GM08714 (cell line): ENCODE measurements around the gene TM9SF1.

Experiments
- H3K4me3 ChIP-seq: fragments of 200-500 bp; sonication (Bioruptor generic); 2 replicates; pipeline ENCODE4 v1.5.1; 2014; ENCODE audit warnings: mild to moderate bottlenecking, low read length, inconsistent platforms
- ZNF274 ChIP-seq: IDR thresholded peaks from 2 replicates; pipeline ENCODE4 v1.6.1; 2012; ENCODE audit warnings: mild to moderate bottlenecking, low read depth, low read length

Gene TM9SF1

GRCh38 chr14:24196071-24197055 is 1.1 kb upstream of the TM9SF1 start:
- TF ChIP-seq ZNF274 = no peak
- peak overlapping the region; percentile 69 for H3K4me3 ChIP-seq

GRCh38 chr14:24194873-24195185 is 412 bp downstream of the TM9SF1 start:
- peak overlapping the region; percentile 69; the same call in 1 of the 2 replicates for H3K4me3 ChIP-seq
- TF ChIP-seq ZNF274 = no peak

GRCh38 chr14:24194186-24194872 is 912 bp downstream of the TM9SF1 start:
- peak overlapping the region; percentile 69; the same call in 1 of the 2 replicates for H3K4me3 ChIP-seq
- TF ChIP-seq ZNF274 = no peak

- TF ChIP-seq ZNF274 = no peak
Measured at GRCh38 chr14:24192933-24193332, 2.3 kb downstream of the TM9SF1 start.

GRCh38 chr14:24190416-24190815 is 4.8 kb downstream of the TM9SF1 start:
- H3K4me3 ChIP-seq = no peak overlapping the region
- no peak for TF ChIP-seq ZNF274

More at GRCh38 chr14:24192933-24193332, 2.3 kb downstream of the TM9SF1 start:
- no peak overlapping the region for H3K4me3 ChIP-seq

GRCh38 chr14:24189460-24189859 is 5.8 kb downstream of the TM9SF1 start:
- no peak overlapping the region for H3K4me3 ChIP-seq
- TF ChIP-seq ZNF274 = no peak

GRCh38 chr14:24189059-24189375 is 6.2 kb downstream of the TM9SF1 start:
- no peak overlapping the region; the same call in 1 of the 2 replicates for H3K4me3 ChIP-seq
- no peak for TF ChIP-seq ZNF274

GRCh38 chr14:24188251-24189058 is 6.8 kb downstream of the TM9SF1 start, which contains the start of gene IPO4:
Gene IPO4, minus strand, starts transcription at chr14:24188816. Its CDS starts 29 bp downstream, at chr14:24188787.
- no peak for TF ChIP-seq ZNF274

GRCh38 chr14:24187539-24187915 is 7.7 kb downstream of the TM9SF1 start:
- no peak for TF ChIP-seq ZNF274
- peak overlapping the region; percentile 72 for H3K4me3 ChIP-seq

More at GRCh38 chr14:24188251-24189058, 6.8 kb downstream of the TM9SF1 start, which contains the start of gene IPO4:
- peak within 1 kb of the TSS; percentile 72 for H3K4me3 ChIP-seq

- H3K4me3 ChIP-seq = no peak overlapping the region; the same call in 1 of the 2 replicates
- no peak for TF ChIP-seq ZNF274
Measured at GRCh38 chr14:24186831-24187538, 8.3 kb downstream of the TM9SF1 start.

GRCh38 chr14:24185741-24186140 is 9.5 kb downstream of the TM9SF1 start:
- TF ChIP-seq ZNF274 = no peak
- no peak overlapping the region for H3K4me3 ChIP-seq

GRCh38 chr14:24185026-24185425 is 10.2 kb downstream of the TM9SF1 start:
- TF ChIP-seq ZNF274 = no peak
- H3K4me3 ChIP-seq = no peak overlapping the region

GRCh38 chr14:24184104-24184970 is 10.9 kb downstream of the TM9SF1 start:
- H3K4me3 ChIP-seq = no peak overlapping the region

More at GRCh38 chr14:24184104-24184970, 10.9 kb downstream of the TM9SF1 start:
- no peak for TF ChIP-seq ZNF274
